BLaER1 treated with 17β-estradiol and CSF1 and Interleukin-3, amounts not matched to agents 10 nM and 100 nM (cell line): Measurements from ENCODE around the gene RFTN1.

ENCODE experiments used
- H3K27ac ChIP-seq, 11 experiments: shearing (Covaris generic); formaldehyde crosslinking; 2 replicates each; pipeline ENCODE4 v1.8.1; 2022
- H3K27me3 ChIP-seq, 11 experiments: shearing (Covaris generic); formaldehyde crosslinking; 2 replicates each; pipeline ENCODE4 v1.8.1; 2022
- H3K36me3 ChIP-seq, 11 experiments: shearing (Covaris generic); formaldehyde crosslinking; 2 replicates each; pipeline ENCODE4 v1.8.1; 2022
- H3K4me1 ChIP-seq, 10 experiments: shearing (Covaris generic); formaldehyde crosslinking; 2 replicates each; pipeline ENCODE4 v1.8.1; 2022
- H3K4me2 ChIP-seq, 11 experiments: shearing (Covaris generic); formaldehyde crosslinking; 2 replicates each; pipeline ENCODE4 v1.8.1; 2022
- H3K4me3 ChIP-seq, 10 experiments: shearing (Covaris generic); formaldehyde crosslinking; 2 replicates each; pipeline ENCODE4 v1.8.1; 2022
- H3K9ac ChIP-seq, 11 experiments: shearing (Covaris generic); formaldehyde crosslinking; 2 replicates each; pipeline ENCODE4 v1.8.1; 2022
- H3K9me3 ChIP-seq, 11 experiments: shearing (Covaris generic); formaldehyde crosslinking; replicated peaks in 1 of 11; 2 replicates each; pipeline ENCODE4 v1.8.1; 2022
- H4K20me1 ChIP-seq, 11 experiments: shearing (Covaris generic); formaldehyde crosslinking; 2 replicates each; pipeline ENCODE4 v1.8.1; 2022
- Cebpa-rat ChIP-seq, 11 experiments: shearing (Covaris generic); IDR thresholded peaks; 2 replicates each; pipeline ENCODE4 v1.8.1; 2022

Gene RFTN1

GRCh38 chr3:16309558-16309957, 203.9 kb downstream of the RFTN1 start:
- no peaks in the 10 kb centered on the region for H3K27me3 ChIP-seq
- H3K36me3 ChIP-seq, result peaks cover 34 to 72% (median 56%) of the 10 kb centered on the region in 11 experiments
- H4K20me1 ChIP-seq, result peaks cover 4 to 35% (median 22%) of the 10 kb centered on the region in 11 experiments; a peak in 16 of 22 replicates
- H3K9ac ChIP-seq, result no peak overlapping the region
- no peak overlapping the region for H3K27ac ChIP-seq
- TF ChIP-seq Cebpa-rat (IDR thresholded peaks at IDR 0.05), result no peak
- H3K9me3 ChIP-seq, result no peaks in the 10 kb centered on the region
- no peak overlapping the region for H3K4me3 ChIP-seq
- peak overlapping the region in 3 of 11 experiments; percentile 6 to 36 (median 9); a peak in 1 of 22 replicates for H3K4me2 ChIP-seq
- peaks cover 11 to 35% (median 26%) of the 10 kb centered on the region in 10 experiments for H3K4me1 ChIP-seq

DNA sequence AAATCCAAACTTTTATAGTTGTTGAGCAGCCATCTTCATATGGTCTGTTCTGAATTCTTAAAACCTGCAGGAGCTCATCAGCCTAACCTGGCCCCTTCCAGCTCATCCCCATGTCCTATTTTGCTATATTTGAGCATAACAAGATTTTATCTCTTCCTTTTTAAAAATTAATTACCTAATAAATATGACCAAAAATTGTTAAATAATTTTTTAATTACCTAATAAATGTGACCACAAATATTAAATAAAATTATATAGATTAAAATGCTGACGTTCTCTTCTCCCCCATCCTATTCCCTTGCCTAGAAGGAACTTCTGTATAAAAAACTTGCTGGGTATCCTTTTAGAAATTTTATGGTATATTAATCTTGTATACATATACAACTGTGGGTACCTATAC, 204.8 kb downstream of the RFTN1 start:
- peaks cover 26 to 72% (median 55%) of the 10 kb centered on the region in 11 experiments for H3K36me3 ChIP-seq
- peaks cover 4 to 27% (median 15%) of the 10 kb centered on the region in 11 experiments; a peak in 16 of 22 replicates for H4K20me1 ChIP-seq
- TF ChIP-seq Cebpa-rat (IDR thresholded peaks at IDR 0.05), result no peak
- H3K4me1 ChIP-seq, result peaks cover 11 to 32% (median 23%) of the 10 kb centered on the region in 10 experiments
- no peak overlapping the region for H3K4me2 ChIP-seq
- H3K27ac ChIP-seq, result no peak overlapping the region
- H3K27me3 ChIP-seq, result no peaks in the 10 kb centered on the region
- no peak overlapping the region for H3K4me3 ChIP-seq
- H3K9ac ChIP-seq, result no peak overlapping the region
- H3K9me3 ChIP-seq, result no peaks in the 10 kb centered on the region

DNA sequence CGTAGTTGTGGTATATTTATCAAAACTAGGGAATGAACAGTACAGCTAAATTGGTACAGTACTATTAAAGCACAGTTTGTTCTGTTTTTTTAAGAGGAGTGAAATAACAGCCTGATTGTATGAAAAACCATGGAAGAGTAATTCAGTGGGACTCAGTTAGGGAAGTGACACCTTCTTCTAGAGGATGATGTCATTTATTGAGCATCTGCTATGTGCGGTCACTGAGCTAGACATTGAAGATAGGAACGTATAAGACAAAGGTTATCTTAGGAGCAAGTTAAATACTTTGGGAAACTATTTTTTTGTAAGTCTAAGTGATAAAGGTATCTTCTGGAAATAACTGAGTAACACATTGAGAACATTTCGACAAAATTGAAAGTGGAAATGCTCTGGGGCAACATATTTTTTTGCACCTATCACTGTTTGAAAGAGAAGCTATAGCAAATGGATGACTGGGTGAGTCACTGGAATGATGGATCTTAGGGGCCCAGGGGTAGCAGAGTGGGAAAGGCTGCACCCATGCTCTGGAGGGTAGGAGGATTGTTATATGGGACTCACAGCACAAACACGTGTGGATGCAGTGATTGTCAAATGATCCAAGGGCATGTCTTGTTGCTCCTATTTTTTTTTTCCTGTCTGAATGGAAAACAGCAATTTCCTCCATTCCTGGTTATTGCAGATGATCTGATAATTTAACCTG, 205.5 kb downstream of the RFTN1 start:
- Histone ChIP-seq H3K4me3 (no peak overlapping the region), H3K27me3 (no peaks in the 10 kb centered on the region), H3K4me1 (peaks cover 17 to 34% (median 25%) of the 10 kb centered on the region in 10 experiments), H3K9ac (no peak overlapping the region), H4K20me1 (peaks cover 0 to 19% (median 12%) of the 10 kb centered on the region in 11 experiments; a peak in 15 of 22 replicates), H3K4me2 (no peak overlapping the region), H3K9me3 (no peaks in the 10 kb centered on the region), H3K27ac (no peak overlapping the region), H3K36me3 (peaks cover 25 to 70% (median 49%) of the 10 kb centered on the region in 11 experiments)
- TF ChIP-seq Cebpa-rat (IDR thresholded peaks at IDR 0.05), result no peak

DNA sequence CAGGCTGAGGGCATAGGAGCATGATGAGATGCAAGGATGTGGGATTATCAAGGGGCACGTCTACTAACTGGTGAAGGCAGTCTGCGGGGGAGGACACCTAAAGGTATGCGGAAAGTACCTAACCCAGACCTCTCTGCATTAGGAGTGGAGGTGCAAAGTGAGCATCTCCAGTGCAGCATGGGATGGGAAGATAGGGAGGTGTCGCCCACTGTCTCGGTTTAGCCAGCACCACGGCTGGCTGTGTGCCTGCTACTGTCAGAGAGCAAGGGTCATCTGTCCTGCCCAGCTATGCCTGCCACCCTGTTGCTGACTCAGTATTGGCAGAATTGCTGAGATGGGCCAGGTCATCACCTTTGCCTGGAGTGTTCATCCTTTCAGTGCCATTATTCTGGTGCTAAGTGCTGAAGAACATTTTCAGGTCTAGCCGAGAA, 208.4 kb downstream of the RFTN1 start:
- Histone ChIP-seq H3K27ac (no peak overlapping the region), H3K36me3 (peaks cover 29 to 75% (median 59%) of the 10 kb centered on the region in 11 experiments), H3K4me2 (no peak overlapping the region), H3K27me3 (no peaks in the 10 kb centered on the region), H3K9ac (no peak overlapping the region), H3K4me3 (no peak overlapping the region), H3K9me3 (no peaks in the 10 kb centered on the region), H3K4me1 (peaks cover 30 to 44% (median 35%) of the 10 kb centered on the region in 10 experiments), H4K20me1 (peaks cover 0 to 5% (median 0%) of the 10 kb centered on the region in 11 experiments; a peak in 1 of 22 replicates)
- no peak for TF ChIP-seq Cebpa-rat (IDR thresholded peaks at IDR 0.05)

- H3K9me3 ChIP-seq, result no peaks in the 10 kb centered on the region
- no peak for TF ChIP-seq Cebpa-rat (IDR thresholded peaks at IDR 0.05)
- H3K4me2 ChIP-seq, result no peak overlapping the region
- H4K20me1 ChIP-seq, result 0 out of 22 replicates have a peak, but pooled peaks cover 0 to 5% (median 0%) of the 10 kb centered on the region in 11 experiments
- H3K4me3 ChIP-seq, result no peak overlapping the region
- H3K4me1 ChIP-seq, result peaks cover 25 to 44% (median 42%) of the 10 kb centered on the region in 10 experiments
- no peak overlapping the region for H3K27ac ChIP-seq
- no peaks in the 10 kb centered on the region for H3K27me3 ChIP-seq
- no peak overlapping the region for H3K9ac ChIP-seq
- H3K36me3 ChIP-seq, result peaks cover 29 to 71% (median 53%) of the 10 kb centered on the region in 11 experiments
Measured at GRCh38 chr3:16304061-16305010, 209.2 kb downstream of the RFTN1 start.

DNA sequence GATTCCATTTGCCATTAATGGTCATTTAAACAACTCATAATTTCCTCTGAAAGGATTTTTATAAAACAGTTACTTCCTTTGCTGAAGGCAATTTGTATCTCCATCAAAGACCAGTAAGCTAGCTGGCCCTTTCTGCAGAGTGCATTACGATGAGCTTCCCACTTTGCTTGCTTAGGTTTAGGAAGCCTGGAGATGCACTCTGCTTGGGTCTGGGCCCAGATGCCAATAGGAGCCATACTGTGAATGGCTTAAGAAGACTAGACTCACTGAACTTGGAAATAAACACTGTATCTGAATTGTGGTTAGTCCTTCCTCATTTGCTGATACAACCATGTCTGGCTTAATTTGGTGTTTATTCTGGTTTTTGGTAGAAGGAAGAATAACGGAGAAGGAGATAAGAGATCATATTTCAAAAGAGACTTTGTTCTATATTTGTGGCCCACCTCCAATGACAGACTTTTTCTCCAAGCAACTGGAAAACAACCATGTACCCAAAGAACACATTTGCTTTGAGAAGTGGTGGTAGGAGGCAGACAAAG, 210.4 kb downstream of the RFTN1 start:
- no peak for TF ChIP-seq Cebpa-rat (IDR thresholded peaks at IDR 0.05)
- no peak overlapping the region for H3K27ac ChIP-seq
- 0 out of 22 replicates have a peak, but pooled peaks cover 0 to 2% (median 0%) of the 10 kb centered on the region in 11 experiments for H4K20me1 ChIP-seq
- peaks cover 28 to 77% (median 56%) of the 10 kb centered on the region in 11 experiments for H3K36me3 ChIP-seq
- no peaks in the 10 kb centered on the region for H3K9me3 ChIP-seq
- no peaks in the 10 kb centered on the region for H3K27me3 ChIP-seq
- H3K9ac ChIP-seq, result no peak overlapping the region
- peak overlapping the region in 10 of 11 experiments; percentile 3 to 74 (median 36); a peak in 13 of 22 replicates for H3K4me2 ChIP-seq
- no peak overlapping the region for H3K4me3 ChIP-seq
- H3K4me1 ChIP-seq, result peaks cover 25 to 52% (median 47%) of the 10 kb centered on the region in 10 experiments

DNA sequence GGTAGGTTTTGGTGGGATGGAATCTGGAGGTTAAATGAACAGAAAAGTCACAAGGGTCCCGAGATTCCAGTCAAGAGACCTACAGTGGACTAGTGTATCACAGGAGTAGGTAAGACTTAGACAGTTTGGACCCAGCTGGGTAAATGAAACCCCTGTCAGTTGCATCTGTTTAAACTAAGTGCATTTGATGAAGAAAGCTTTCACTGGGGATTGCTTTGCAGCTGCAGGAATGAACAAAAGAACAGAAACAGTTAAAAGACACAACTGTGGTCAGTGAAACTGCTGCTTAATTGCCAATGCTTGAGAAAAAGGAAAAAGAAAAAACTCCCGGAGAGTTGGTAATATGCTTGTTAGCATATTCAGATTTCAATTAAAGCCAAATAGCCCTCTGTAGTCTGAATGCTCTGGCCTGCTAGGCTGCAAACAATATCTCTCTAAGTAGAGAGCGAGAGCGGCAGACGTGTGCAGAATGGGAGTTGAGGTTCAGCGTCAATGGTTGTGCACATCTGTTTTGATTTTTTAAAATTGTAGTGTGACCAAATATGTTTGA, 211.3 kb downstream of the RFTN1 start:
- Histone ChIP-seq H3K9ac (no peak overlapping the region), H3K4me1 (peaks cover 25 to 54% (median 49%) of the 10 kb centered on the region in 10 experiments), H3K4me3 (no peak overlapping the region), H3K27ac (peak overlapping the region in 2 of 11 experiments; percentile 17 to 21; a peak in 1 of 22 replicates), H3K36me3 (peaks cover 31 to 77% (median 59%) of the 10 kb centered on the region in 11 experiments), H3K27me3 (no peaks in the 10 kb centered on the region), H4K20me1 (no peaks in the 10 kb centered on the region), H3K4me2 (peak overlapping the region in 9 of 11 experiments; percentile 38 to 74 (median 60); a peak in 16 of 22 replicates), H3K9me3 (peaks cover 4 to 6% (median 5%) of the 10 kb centered on the region in 11 experiments; a peak in 17 of 22 replicates)
- TF ChIP-seq Cebpa-rat (IDR thresholded peaks at IDR 0.05), result no peak

DNA sequence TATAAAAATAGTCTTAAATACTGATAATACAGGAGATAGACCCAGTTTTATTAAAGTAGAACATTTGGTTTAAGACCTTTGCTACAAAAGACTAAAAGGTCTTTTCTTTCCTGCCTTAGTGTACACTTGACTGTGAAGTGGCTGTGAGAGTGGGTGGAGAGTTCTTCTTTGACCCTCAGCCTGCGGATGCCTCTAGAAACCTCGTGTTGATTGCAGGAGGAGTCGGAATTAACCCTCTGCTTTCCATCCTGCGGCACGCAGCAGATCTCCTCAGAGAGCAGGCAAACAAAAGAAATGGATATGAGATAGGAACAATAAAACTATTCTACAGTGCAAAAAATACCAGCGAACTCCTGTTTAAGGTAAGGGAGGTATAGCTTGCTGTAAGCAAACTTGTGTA, 212.0 kb downstream of the RFTN1 start:
- no peaks in the 10 kb centered on the region for H3K27me3 ChIP-seq
- peaks cover 38 to 77% (median 61%) of the 10 kb centered on the region in 11 experiments for H3K36me3 ChIP-seq
- H3K4me1 ChIP-seq, result peaks cover 25 to 54% (median 49%) of the 10 kb centered on the region in 10 experiments
- no peak for TF ChIP-seq Cebpa-rat (IDR thresholded peaks at IDR 0.05)
- H3K4me3 ChIP-seq, result no peak overlapping the region
- no peak overlapping the region; a peak in 1 of 22 replicates for H3K9ac ChIP-seq
- H4K20me1 ChIP-seq, result no peaks in the 10 kb centered on the region
- peaks cover 7 to 12% (median 10%) of the 10 kb centered on the region in 11 experiments; a peak in 17 of 22 replicates for H3K9me3 ChIP-seq
- peak overlapping the region in 10 of 11 experiments; percentile 27 to 74 (median 60); a peak in 20 of 22 replicates for H3K4me2 ChIP-seq
- H3K27ac ChIP-seq, result peak overlapping the region in 5 of 11 experiments; percentile 8 to 30 (median 21); a peak in 6 of 22 replicates
